Right ventricle myocardium inferior (tissue), 1 donor: Measurements from ENCODE around the gene MAPK12. TPM values are rescaled to one million over a fixed set of nuclear protein-coding genes. Genes with fewer than 3 reads are reported as not detected.
"Not testable (repeated sequence)": the region's sequence is repeated elsewhere in the genome, so short reads cannot be mapped to it uniquely, and the experiment has no call there.

Experiments used
- ATAC-seq: fragments of 200-7000 bp; cut with Tn5 transposase; one replicate; pipeline ENCODE4 v1.9.1; 2020; ENCODE audit warnings: mild to moderate bottlenecking, moderate library complexity
- DNase-seq: peaks from one replicate; pipeline ENCODE4 v3.0.0; 2021; ENCODE audit errors: missing footprints
- intact Hi-C: fragments of 100-400 bp; cut with DNase I; formaldehyde crosslinking; loops from one replicate; pipeline ENCODE4 v1.11.0; 2022
- total RNA-seq: library from RNA; stranded (reverse); fragmentation: NEBNext Ultra II Directional; extraction: Animal tissue kit (Norgen Biotek cat#: 25700); gene quantifications from one replicate; pipeline ENCODE4 v1.2.1, GENCODE V29; 2021
- donor health status: DM: no; HTN: yes; CAD: no; lungs with severe emphysema.

Gene MAPK12
- total RNA-seq, 1 donor from 2014 or later: 18.2 TPM

DNA sequence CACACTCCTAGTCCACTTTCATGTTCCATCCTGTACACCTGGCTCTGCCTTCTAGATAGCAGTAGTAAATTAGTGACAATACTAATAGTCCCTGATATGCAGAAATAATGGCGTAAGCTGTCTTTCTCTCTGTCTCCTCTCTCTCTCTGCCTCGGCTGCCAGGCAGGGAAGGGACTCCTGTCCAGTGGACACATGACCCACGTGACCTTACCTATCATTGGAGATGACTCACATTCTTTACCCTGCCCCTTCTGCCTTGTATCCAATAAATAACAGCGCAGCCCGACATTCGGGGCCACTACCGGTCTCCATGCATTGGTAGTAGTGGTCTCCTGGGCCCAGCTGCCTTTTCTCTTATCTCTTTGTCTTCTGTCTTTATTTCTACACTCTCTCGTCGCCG, 12.3 kb upstream of the MAPK12 start:
- not testable (repeated sequence) for DNase-seq, ATAC-seq
- intact Hi-C loops: loop anchor here (5.0 kb wide), 1 partner anchor 34 kb away; the partner anchor contains the start of gene PLXNB2

DNA sequence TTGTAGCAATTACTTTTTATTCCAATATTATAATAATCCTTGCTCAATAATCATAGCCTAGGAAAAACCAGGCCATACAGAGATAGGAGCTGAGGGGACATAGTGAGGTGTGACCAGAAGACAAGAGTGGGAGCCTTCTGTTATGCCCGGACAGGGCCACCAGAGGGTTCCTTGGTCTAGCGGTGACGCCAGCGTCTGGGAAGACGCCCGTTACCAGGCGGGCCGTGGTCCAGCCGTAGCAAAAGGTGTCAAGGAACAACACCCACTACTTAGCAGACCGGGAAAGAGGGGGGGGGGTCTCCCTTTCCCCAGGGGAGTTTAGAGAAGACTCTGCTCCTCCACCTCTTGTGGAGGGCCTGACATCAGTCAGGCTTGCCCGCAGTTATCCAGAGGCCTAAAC, 11.9 kb upstream of the MAPK12 start:
- DNase-seq, ATAC-seq: not testable (repeated sequence)
- intact Hi-C loops: loop anchor here (5.0 kb wide), 1 partner anchor 34 kb away; the partner anchor contains the start of gene PLXNB2

DNA sequence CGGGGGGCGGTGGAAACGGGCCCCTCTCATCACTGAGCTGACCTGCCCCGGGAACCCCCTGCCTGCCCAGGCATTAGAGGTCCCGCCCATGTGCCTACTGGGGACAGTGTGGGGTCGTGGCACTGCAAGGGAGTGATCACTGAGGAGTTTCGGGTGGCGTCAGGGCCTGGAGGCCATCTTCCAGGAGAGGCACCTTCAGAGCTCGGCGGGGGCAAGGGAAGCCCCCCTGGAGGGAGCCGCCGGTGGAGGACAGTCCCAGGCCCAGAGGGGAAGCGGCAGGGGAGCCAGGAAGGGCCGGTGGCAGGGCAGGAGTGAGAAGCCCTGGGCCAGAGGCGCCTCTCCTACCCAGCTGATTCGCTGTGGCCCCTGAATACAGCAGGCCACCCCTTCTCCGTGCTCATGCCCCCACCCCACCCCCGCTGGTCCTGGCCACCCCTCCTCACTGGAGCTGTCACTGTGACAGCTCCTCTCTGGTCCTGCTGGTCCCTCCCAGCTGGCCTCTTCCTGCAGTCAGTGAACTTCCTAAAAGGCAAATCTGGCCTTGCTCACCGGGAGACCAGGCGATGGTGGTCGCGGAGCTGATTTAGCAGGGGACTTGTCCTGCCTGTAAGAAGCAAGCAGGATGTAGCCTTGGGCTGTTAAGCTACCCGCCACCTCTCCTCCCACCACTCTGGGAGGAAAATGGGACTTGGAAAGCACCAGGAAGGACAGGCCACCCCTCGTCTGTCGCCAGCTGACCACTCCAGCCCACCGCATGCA, 10.7 kb upstream of the MAPK12 start:
- DNase-seq (no peak), ATAC-seq (no peak)
- intact Hi-C loops: loop anchor here (5.0 kb wide), 1 partner anchor 35 kb away; the partner anchor contains the start of gene PLXNB2

DNA sequence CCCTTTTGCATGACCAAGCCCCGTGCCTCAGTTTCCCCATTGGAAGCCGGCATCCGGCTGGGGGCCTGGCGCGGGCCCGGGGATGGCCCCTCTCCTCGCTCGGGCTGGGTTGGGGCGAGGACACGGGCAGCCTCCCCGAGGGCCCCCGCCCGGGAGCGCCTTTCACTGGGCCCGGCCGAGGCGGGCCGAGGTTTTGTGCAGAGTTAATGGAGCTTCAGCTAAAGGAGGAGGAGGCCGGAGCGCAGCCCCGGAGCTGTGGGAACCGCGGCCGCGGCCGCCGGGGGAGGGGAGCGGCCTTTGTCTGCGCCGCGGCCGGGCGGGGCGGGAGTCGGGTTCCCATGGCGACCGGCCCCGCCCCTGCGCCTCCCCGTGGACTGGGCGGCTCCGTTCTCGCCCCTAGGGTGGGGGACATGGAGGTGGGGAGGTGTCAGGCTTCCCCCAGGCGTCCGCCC, 10.1 kb upstream of the MAPK12 start:
- ATAC-seq (peak; percentile 23), DNase-seq (peak; percentile 82)
- intact Hi-C loops: loop anchor here (2.0 to 5.0 kb wide), 2 partner anchors 19 to 36 kb away; partner anchors contain the start of gene PLXNB2

DNA sequence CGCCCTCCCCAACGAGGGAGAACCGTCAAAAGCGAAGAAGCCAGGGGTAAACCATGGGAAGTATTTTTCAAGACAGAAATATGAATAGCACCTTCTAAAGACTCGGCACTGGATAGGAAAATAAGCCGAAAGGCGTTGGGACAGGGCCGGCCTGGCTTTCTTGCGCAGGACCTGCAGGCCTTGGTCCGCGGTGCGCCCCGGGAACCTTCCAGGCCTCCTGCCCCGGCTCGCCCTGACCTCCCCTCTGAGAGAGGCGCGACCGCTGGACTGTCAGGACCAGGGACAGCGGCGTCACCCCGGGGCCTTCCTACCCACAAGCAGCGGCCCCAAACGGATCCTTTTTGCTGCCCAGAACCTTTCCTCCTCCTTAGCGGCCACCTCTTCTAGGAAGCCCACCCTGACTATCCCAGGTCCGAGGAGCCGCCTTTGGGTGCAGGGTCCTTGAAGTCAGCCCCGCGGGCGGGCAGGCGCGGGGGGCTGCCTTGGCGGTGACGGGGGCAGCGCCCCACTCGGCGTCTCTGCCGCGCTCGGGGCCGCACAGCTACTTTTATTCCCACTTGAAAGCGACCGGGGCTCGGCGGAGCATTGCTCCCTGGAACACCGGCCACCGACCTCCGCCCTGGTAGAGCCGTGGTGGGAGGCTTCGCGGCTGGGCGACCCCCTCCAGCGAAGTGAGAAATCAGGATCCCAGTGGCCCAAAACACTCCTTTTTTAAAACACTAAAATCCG, 9.3 kb upstream of the MAPK12 start:
- ATAC-seq (peak; percentile 55), DNase-seq (peak; percentile 87)
- intact Hi-C loops: loop anchor here (2.0 to 5.0 kb wide), 2 partner anchors 18 to 36 kb away; partner anchors contain the start of gene PLXNB2

DNA sequence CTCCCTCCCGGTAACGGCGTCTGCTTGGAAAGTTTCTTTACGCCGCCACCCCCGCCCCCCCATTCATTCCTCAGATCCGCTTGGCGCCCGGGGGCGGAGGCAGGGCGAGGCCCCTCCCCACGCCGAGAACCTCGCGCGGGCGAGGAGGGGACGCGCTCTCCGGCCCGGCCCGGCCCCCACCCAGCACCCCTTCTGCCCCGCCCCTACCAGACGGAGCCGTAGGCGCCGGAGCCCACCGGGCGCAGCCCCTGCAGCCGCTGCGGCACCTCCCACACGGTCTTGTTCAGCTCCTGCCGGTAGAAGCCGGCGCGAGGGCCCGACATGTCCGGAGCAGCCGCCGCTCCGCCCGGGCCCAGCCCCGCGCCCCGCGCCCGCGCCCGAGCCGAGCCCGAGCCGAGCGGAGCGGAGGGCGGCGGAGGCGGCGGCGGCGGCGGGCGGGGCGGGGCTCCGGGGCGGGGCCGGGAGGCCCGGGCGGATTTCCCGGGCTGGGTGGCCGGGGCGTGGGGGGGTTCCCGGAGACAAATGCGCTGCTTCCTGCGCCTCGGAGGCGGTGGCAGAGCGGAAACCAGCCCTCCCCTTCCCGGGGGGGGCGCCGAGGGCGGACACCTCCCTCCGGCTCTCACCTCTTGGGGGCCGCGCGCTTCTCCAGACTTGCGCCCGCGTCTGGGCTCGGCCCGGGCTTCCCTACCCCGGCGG, 8.6 kb upstream of the MAPK12 start, which contains the start of gene MAPK11:
TSS of gene MAPK11 (minus strand) at position 411 of the 696 bp plus-strand sequence. CDS start at position 323, 88 bp downstream.
- ATAC-seq: peak; percentile 18
- DNase-seq: no peak
- intact Hi-C loops: loop anchor here (2.0 to 5.0 kb wide), 2 partner anchors 17 to 37 kb away; partner anchors contain the start of gene PLXNB2

DNA sequence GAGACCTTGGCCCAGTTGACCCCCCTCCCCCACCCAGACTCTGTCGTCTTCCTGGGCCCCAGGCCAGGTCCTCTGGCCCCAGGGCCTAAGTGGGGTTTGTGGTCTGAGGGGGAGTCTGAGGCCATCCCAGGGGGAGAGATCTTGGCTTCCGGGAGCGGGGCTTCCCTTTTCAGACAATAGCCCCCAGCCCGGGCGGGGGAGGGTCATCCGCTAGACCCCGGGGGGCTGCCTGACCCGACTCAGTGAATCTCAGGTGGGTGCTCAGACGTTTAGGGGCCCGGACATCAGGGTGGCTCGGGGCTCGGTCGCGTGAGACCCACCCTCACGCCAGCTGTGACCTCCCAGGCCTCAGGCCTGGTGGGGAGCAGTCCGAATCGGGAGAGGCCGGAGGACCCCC, 8.1 kb upstream of the MAPK12 start:
- intact Hi-C loops: no loop called here
- no peak for DNase-seq
- no peak for ATAC-seq

DNA sequence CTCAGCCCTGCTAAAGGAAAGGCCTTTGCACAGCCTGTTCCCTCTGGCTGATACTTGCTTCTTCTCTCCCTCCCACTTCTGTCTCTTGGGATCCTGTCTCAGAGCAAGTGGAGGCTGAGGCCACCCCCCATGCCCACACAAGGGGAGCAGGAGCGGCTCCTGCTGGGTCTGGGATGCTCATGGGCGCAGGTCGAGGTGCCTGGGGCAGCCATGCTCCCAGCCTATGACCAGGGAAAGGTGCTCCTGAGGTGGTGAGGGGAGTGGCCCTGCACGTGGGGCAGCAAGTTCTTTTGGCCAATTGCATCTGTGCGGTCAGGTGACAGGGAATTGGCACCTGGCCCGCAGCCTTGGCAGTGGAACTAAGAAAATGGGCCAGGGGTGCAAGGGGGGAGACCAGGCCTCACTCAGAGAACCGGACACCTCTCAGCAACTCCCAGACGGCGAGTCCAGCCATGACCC, 7.2 kb upstream of the MAPK12 start:
- intact Hi-C loops: no loop called here
- no peak for ATAC-seq

DNA sequence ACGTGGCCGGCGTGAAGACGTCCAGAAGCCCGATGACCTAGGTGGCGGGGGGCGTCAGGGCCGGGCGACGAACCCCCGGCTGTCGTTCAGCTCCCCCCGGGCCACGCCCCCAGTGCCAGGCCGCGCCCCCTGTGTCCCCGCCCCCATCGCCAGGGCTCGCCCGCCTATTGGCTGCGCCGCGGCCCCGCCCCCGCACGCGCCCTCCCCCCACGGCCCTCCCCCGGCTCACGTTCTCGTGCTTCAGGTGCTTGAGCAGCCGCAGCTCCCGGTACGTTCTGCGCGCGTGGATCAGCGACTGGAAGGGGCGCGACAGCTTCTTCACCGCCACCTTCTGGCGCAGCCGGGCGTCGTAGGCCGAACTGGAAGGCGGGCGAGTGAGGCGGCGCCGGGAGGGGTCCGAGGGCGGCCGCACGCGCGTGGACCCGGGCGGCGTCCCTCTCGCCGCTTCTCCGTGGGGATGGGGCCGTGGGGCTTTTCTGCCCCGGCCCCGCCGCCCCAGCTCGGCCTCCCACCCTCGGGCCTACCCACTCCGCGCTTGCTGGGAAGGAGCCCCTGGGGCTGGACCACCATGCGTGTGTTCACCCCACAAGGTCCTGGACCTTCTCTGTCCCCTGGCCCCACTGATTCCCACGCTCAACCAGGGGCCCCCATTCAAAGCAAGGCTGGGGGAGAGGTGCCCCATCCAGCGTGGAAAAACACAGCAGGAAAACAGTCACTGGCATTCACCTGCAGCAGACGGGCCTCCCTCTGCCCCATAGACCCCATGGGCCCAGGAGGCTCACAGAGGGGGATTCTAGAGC, 6.3 kb upstream of the MAPK12 start:
- DNase-seq: no peak
- peak; percentile 57 for ATAC-seq
- intact Hi-C loops: no loop called here

More for the DNA sequence above, 7.2 kb upstream of the MAPK12 start:
- DNase-seq: no peak

DNA sequence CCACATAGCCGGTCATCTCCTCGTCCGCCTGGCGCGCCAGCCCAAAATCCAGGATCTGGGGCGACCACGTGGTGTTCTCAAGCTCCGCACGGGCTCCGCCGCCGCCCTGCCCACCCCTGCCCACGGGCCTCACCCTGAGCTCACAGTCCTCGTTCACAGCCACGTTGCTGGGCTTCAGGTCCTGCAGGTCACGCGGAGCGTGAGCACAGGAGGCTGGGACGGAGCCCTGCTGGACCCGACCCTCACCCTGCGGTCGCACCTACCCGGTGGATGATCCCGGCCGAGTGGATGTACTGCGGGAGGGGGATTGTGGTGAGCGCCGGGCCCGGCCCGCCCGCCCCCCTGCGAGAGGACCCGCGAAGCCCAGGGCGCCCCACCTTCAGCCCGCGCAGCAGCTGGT, 5.5 kb upstream of the MAPK12 start:
- DNase-seq (no peak), ATAC-seq (no peak)
- intact Hi-C loops: no loop called here

DNA sequence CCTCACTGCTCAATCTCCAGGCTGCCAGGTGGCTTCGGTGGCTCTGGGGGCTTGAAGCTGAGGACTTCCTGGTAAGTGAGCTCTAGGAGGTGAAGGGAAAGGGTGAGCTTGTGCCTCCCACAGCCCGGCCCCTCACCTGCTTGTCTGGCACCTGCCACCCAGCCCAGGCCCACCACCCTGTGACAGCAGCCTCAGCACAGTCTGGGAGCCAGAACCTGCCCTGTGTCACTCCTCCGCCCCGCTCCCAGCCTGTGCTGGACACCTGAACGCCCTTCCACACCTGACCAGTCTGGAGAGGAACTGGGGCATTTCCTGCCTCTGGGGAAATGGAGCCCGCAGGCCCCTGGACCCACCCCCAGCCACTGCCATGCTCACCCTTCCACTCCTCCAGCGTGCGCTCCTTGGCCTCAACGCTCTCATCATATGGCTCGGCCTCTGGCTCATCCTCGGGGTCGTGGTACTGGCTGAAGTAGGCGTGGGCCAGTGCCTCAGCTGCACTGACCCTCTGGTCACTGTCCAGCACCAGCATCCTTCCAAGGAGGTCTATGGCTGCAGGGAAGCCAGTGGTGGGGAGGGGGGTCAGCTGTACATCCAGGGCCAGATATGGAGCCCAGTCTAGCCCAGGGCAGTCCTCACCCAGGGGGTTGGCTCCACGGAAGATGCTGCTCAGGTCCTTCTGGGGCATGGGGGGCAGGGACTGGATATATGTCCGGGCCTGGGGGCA, 3.6 kb upstream of the MAPK12 start:
- ATAC-seq (no peak), DNase-seq (no peak)
- intact Hi-C loops: no loop called here

DNA sequence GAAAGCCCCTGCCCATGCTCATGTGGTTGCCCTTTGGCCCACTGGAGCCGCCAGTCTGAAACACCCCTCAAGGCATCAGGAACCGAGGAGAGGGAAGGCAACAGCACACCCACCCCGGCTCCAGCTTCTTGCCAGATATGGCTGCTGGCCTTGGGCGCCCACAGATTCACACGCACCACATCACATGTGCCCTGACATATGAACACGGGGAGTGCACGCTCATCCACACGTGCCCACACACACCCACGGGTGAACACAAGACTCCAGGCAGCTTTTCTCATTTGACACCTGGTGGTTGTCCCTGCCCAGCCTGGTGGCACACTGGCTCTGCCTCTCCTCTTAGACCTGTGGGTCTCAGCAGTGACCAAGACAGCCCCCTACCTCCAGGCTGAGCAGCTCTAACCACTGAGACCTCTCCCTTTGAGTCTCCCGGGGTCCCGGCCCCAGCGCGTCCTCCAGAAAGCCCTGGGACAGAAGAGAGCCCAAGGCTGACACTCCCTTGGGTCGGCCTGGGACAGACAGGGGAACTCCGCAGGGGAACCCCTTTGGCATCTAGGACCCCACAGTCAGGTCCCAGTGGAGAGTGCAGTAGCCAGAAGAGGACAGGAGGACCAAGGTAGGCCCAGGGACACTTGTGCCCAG, 2.7 kb upstream of the MAPK12 start:
- DNase-seq (no peak), ATAC-seq (no peak)
- intact Hi-C loops: no loop called here

DNA sequence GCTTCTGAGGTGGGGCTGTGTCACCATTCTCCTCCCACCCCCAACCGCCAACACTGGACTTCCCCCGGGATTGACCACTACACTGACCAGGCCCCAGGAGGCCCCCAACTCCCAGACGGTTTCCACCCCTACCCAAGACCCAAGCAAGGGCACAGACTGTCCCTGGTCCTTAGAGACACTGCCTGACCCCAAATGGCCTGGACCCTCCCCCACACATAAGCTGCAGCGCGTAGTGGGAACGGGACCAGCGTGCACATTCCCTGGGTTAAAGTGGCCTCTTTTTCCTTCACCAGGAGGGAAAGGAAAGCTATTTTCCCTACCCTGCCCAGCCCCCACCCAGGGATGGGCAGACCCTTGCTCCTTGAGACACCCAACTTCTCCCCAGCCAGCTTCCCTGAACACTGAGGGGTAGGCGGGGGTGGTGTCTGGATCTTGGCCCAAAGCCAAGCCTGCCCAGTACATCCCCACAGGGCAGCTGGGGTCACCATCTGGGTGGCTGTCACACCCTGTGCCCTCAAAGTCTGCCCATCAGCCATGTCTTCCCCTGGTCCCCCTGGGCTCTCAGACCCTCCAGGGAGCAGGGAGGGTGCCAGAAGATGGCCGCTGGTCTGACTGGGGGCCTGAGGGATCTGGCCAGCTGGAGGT, 1.6 kb upstream of the MAPK12 start:
- intact Hi-C loops: no loop called here
- DNase-seq (no peak), ATAC-seq (no peak)

DNA sequence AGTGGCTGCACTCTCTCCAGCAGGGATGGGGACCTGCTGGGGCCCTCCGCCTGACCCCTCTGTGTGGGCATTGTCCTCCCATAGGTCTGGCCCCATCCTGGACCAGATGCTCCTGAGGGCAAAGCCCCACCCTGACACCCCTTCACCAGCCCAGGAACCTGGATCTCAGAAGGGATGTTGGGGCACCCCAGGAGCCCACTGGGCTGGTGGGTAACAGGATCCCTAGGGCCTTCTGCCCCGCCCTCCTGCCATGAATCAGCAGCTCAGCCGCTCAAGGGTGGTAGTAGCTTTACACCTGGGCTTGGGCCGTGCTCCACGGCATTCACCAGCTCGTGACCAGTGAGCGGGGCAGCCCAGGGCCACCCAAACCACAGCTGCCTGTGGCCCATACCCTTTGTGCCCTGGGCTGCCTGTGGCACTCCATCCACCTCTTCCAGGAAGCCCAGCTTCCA, 1.0 kb upstream of the MAPK12 start:
- intact Hi-C loops: no loop called here
- no peak for DNase-seq
- no peak for ATAC-seq

DNA sequence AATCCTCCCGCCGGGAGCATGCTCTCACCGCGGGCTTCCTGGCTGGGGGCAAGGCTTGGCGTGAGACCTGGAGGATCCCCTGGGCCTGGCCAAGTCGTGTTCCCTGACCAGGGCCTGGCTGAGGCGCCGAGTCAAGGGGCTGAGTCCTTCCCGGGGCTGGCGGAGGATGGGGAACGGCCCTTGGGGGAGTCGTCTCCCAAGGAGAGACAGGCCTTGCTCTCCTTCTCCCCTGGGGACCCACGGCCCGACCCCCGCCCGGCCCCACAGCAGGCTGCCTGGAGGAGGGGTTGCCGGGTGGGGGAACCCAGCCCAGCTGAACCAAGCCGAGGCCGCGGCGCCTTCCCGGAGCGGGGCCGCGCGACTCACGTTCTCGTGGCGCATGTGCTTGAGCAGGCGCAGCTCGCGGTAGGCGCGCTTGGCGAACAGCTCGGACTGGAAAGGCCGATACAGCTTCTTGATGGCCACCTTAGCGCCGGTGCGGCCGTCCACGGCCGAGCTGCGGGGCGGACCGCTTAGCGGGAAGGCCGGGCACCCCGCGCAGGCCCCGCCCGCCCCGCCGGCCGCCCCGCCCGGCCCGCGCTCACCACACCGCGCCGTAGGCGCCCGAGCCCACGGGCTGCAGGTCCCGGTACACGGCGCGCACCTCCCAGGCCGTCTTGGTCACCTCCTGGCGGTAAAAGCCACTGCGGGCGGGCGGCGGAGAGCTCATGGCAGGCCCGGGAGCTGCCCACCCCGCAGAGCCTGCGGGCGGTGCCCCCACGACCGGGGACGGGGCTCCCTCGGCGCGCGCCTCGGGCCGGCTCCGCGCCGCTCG, 475 bp downstream of the MAPK12 start:
- peak; percentile 71 for DNase-seq
- intact Hi-C loops: no loop called here

DNA sequence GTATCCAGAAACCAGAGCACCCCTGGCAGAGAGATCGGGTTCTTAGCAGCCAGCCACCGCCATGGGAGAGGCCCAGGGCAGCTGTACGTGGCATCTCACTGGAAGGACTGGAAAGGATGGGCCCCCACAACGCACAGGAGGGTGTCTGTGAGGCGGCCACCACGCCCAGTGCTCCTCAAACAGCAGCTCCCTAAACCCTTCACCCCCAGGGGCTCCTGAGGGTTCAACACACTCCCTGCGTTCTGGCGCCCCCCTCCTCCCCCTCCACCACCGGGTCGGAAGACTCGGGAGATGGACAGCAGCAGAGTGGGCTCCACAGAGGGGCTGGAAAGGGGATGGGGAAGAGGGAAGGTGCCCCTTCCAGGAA, 1.1 kb downstream of the MAPK12 start:
- DNase-seq (no peak), ATAC-seq (no peak)
- intact Hi-C loops: no loop called here

More for the DNA sequence above, 475 bp downstream of the MAPK12 start:
- no peak for ATAC-seq
